ENCODE measurements around the gene TNFSF11.

DNA sequence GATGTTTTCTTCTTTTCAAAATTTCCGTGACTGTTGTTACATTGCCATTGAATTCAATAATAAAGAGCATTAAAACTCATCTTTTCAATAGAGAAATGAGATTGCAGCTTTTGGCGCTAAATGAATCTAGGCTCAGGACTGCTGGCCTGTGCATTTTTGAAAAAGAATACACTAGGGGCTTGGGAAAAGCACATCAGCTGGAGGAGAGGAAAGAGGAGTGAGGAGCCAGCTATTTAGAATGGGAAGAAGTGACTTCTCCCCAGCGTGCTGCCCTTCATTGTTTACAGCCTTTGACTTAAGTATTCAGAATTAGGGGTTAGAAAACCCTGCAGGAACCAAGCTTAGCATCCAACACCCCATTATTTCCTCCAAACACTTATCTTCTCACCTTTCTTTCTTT, 43.3 kb downstream of the TNFSF11 start:
- TF ChIP-seq CTCF (IDR thresholded peaks at IDR 0.05; ENCODE audit: low read length), result no peak
- no peak for TF ChIP-seq EZH2 (optimal IDR thresholded peaks at IDR 0.05; ENCODE audit: low read depth, low read length)
- TF ChIP-seq EZH2phosphoT487 (IDR thresholded peaks at IDR 0.05; ENCODE audit: low read length), result no peak
